Measurements from ENCODE around the gene CAMK4.

DNA sequence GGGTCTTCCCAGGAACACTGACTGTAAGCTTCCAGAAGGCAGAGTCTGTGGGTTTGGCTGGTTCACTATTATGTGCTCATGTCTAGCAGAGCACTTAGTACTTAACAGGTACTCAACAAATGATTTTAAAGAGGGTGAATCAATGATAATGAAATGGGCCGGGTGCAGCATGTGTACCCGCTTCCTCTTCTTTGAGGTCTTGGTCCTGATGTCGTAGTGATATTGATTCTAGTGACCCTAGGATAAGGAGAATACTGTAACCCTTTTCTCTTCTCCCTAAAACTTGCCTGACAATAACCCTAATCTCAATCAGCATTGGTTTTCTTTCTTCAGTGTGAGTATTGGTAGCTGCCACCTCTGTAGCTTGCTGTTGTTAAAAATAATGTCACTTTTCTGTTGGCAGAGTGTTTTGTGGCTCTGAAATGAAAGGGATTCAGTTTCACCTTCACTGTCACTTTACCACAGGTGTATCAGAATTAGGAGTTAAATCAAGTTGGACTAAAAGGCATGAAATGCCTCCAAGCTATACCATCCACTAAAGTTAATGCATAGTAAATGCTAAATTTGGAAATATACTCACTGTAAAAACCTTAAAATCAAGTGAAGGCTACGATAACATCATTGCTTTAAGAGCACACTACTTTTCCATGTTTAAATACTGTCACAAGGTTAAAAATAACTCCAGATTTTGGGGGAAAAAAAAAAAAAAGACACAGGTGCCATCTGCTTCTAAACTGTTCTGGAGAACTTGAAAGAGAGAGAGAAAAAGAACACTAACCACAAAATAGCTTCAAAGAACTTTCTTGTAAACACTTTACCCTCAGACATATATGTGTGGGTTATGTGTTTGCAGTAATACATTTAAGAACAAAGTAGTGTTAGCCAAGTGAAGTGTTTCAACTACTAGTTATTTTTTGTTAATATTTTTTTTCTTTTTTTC lies 6.0 kb downstream of the CAMK4 start:
- TF ChIP-seq ZNF571 (tag by site-specific recombination; IDR thresholded peaks at IDR 0.05) (no peak), ZNF776 (tag by site-specific recombination; IDR thresholded peaks at IDR 0.05; ENCODE audit: borderline replicate concordance) (no peak)
- TF ChIP-seq, protein P1, sequence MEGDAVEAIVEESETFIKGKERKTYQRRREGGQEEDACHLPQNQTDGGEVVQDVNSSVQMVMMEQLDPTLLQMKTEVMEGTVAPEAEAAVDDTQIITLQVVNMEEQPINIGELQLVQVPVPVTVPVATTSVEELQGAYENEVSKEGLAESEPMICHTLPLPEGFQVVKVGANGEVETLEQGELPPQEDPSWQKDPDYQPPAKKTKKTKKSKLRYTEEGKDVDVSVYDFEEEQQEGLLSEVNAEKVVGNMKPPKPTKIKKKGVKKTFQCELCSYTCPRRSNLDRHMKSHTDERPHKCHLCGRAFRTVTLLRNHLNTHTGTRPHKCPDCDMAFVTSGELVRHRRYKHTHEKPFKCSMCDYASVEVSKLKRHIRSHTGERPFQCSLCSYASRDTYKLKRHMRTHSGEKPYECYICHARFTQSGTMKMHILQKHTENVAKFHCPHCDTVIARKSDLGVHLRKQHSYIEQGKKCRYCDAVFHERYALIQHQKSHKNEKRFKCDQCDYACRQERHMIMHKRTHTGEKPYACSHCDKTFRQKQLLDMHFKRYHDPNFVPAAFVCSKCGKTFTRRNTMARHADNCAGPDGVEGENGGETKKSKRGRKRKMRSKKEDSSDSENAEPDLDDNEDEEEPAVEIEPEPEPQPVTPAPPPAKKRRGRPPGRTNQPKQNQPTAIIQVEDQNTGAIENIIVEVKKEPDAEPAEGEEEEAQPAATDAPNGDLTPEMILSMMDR (tag by site-specific recombination; IDR thresholded peaks at IDR 0.05): no peak

Measured in HEK293 (cell line).